Retinal pigment epithelial cell (primary cell): ENCODE measurements around the gene PARP16.

Experiments
- DNase-seq: peaks from one replicate; pipeline ENCODE4 v3.0.0-alpha.2; 2010; ENCODE audit warnings: low read depth
- H3K4me3 ChIP-seq: 2 replicates; pipeline ENCODE4 v1.5.1; 2011; ENCODE audit warnings: mild to moderate bottlenecking, low read length, control low read depth, moderate library complexity
- CTCF ChIP-seq: conservative IDR thresholded peaks from 2 replicates; pipeline ENCODE4 v1.5.1; 2011; ENCODE audit warnings: low read depth, low read length, control low read depth, inconsistent platforms

The PARP16 gene

GRCh38 chr15:65212097-65212496 is 74.6 kb downstream of the PARP16 start:
- no peak overlapping the region for H3K4me3 ChIP-seq
- no peak for DNase-seq
- TF ChIP-seq CTCF = peak; percentile 57

- no peak for DNase-seq
- no peak overlapping the region for H3K4me3 ChIP-seq
- no peak for TF ChIP-seq CTCF
Observed at GRCh38 chr15:65211482-65211982, 75.2 kb downstream of the PARP16 start.

- no peak for TF ChIP-seq CTCF
- no peak within 1 kb of the TSS for H3K4me3 ChIP-seq
- no peak for DNase-seq
Observed at GRCh38 chr15:65210770-65211481, 75.8 kb downstream of the PARP16 start, which contains the start of gene CILP. Gene CILP (minus strand): TSS chr15:65211473. CDS start chr15:65209755, 1,718 bp downstream.

- no peak overlapping the region for H3K4me3 ChIP-seq
- no peak for DNase-seq
- no peak for TF ChIP-seq CTCF
Observed at GRCh38 chr15:65209701-65210643, 76.7 kb downstream of the PARP16 start.

- TF ChIP-seq CTCF = no peak
- no peak overlapping the region for H3K4me3 ChIP-seq
- DNase-seq = no peak
Observed at GRCh38 chr15:65208647-65209046, 78.0 kb downstream of the PARP16 start.
